ENCODE measurements around the gene ZNF554.

DNA sequence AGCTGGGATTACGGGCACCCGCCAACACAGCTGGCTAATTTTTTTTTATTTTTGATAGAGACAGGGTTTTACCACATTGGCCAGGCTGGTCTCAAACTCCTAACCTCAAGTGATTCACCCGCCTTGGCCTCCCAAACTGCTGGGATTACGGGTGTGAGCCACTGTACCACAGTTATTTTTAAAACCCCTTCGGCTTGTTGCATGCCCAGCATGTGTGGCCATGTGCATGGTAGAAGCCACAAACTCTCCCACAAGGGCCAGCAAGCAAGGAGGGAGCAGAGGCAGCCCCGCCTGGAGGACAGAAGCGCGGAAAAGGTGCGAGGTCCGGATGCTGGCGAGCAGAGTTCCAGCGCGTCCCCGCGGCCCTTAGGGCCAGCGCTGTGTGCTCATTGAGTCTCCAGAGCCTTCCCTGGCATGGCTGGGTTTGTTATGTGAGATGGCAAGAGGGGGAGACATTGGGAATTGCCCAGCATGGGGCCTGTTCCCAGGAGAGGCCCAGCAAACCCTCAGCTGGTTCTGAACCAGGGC, 21.4 kb upstream of the ZNF554 start:
- TF ChIP-seq, protein P1, sequence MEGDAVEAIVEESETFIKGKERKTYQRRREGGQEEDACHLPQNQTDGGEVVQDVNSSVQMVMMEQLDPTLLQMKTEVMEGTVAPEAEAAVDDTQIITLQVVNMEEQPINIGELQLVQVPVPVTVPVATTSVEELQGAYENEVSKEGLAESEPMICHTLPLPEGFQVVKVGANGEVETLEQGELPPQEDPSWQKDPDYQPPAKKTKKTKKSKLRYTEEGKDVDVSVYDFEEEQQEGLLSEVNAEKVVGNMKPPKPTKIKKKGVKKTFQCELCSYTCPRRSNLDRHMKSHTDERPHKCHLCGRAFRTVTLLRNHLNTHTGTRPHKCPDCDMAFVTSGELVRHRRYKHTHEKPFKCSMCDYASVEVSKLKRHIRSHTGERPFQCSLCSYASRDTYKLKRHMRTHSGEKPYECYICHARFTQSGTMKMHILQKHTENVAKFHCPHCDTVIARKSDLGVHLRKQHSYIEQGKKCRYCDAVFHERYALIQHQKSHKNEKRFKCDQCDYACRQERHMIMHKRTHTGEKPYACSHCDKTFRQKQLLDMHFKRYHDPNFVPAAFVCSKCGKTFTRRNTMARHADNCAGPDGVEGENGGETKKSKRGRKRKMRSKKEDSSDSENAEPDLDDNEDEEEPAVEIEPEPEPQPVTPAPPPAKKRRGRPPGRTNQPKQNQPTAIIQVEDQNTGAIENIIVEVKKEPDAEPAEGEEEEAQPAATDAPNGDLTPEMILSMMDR (conservative IDR thresholded peaks at IDR 0.05) = no peak
- no peak for TF ChIP-seq ZFX (IDR thresholded peaks at IDR 0.05)

Data from C4-2B (cell line).